GM12878 (cell line): ENCODE measurements around the gene CDH8. TPM values are rescaled to one million over a fixed set of nuclear protein-coding genes. Genes with fewer than 3 reads are reported as not detected.
"Not testable (repeated sequence)": the region's sequence is repeated elsewhere in the genome, so short reads cannot be mapped to it uniquely, and the experiment has no call there.

ENCODE experiments used
- ATAC-seq: fragments of 200-7000 bp; cut with Tn5 transposase; 3 replicates; pipeline ENCODE4 v1.9.1; 2020; ENCODE audit warnings: mild to moderate bottlenecking, moderate library complexity
- BruUV-seq: library from RNA; stranded (reverse); fragments of 400-500 nt; replicated peaks from 2 replicates; lab custom pipeline; 2021; lab: Mats Ljungman, UMichigan
- CTCF ChIA-PET: fragments of 300-600 bp; sonication (Branson Sonifier 250); formaldehyde crosslinking; extraction: SDS; loops from one replicate; lab custom pipeline; 2021; ENCODE audit warnings: inconsistent platforms; lab: Yijun Ruan, JAX
- POLR2A ChIA-PET: fragments of 350-600 bp; formaldehyde crosslinking; extraction: SDS; loops from one replicate; lab custom pipeline; 2021; ENCODE audit warnings: inconsistent platforms; lab: Charles Lee
- RAD21 ChIA-PET: fragments of 300-600 bp; sonication (Branson Sonifier 250); formaldehyde crosslinking; loops from one replicate; lab custom pipeline; 2023; ENCODE audit warnings: antibody characterized with exemption; ENCODE audit not compliant: unreplicated experiment; lab: Charles Lee
- SMC1A ChIA-PET: fragments of 300-600 bp; sonication (Branson Sonifier 250); formaldehyde crosslinking; loops from one replicate; lab custom pipeline; 2023; ENCODE audit not compliant: unreplicated experiment, uncharacterized antibody; lab: Charles Lee
- DNase-seq: peaks from one replicate; pipeline ENCODE4 v3.0.0-alpha.2; 2011; ENCODE audit warnings: low read depth, low spot score
- FAIRE-seq: peaks from 3 replicates; lab custom pipeline; 2011; peaks lifted over from hg19 to GRCh38; lab: Jason Lieb, UNC
- H2AFZ ChIP-seq: 2 replicates; pipeline ENCODE4 v1.6.0; 2011; ENCODE audit warnings: low read depth, low read length, control low read depth; ENCODE audit not compliant: control insufficient read depth
- H3K27ac ChIP-seq: 2 replicates; pipeline ENCODE4 v1.5.1; 2011; ENCODE audit warnings: control low read depth; ENCODE audit not compliant: control insufficient read depth, insufficient read depth
- H3K27me3 ChIP-seq, 2 experiments: replicated peaks in 1 of 2; 2 replicates each; pipeline versions ENCODE4 v1.6.0 to v1.6.1; 2011; ENCODE audit warnings: low read length in 1 of 2; ENCODE audit not compliant: control insufficient read depth in 2 of 2, insufficient read depth in 2 of 2
- H3K36me3 ChIP-seq, 2 experiments: 2 replicates each; pipeline ENCODE4 v1.5.1; 2011; ENCODE audit warnings: low read length in 1 of 2; ENCODE audit not compliant: control insufficient read depth in 2 of 2, insufficient read depth in 2 of 2
- H3K4me1 ChIP-seq: 2 replicates; pipeline ENCODE4 v1.6.1; 2011; ENCODE audit warnings: mild to moderate bottlenecking, low read length, moderate library complexity, mixed read lengths; ENCODE audit not compliant: control insufficient read depth, insufficient read depth
- H3K4me2 ChIP-seq: 2 replicates; pipeline ENCODE4 v1.6.0; 2011; ENCODE audit warnings: control low read depth; ENCODE audit not compliant: control insufficient read depth, insufficient read depth
- H3K4me3 ChIP-seq: fragments of 200-600 bp; sonication (generic); 2 replicates; pipeline ENCODE4 v1.5.1; 2016
- H3K79me2 ChIP-seq: 2 replicates; pipeline ENCODE4 v1.6.0; 2011; ENCODE audit warnings: low read length; ENCODE audit not compliant: control insufficient read depth, insufficient read depth
- H3K9ac ChIP-seq: 2 replicates; pipeline ENCODE4 v1.8.0; 2011; ENCODE audit warnings: low read length, control low read depth, mixed read lengths; ENCODE audit not compliant: control insufficient read depth, insufficient read depth
- H3K9me3 ChIP-seq: replicated peaks from 3 replicates; pipeline ENCODE4 v1.5.1; 2011; ENCODE audit warnings: mild to moderate bottlenecking, low read length; ENCODE audit not compliant: control insufficient read depth, insufficient read depth
- H4K20me1 ChIP-seq: 2 replicates; pipeline ENCODE4 v1.6.0; 2011; ENCODE audit not compliant: control insufficient read depth, insufficient read depth
- CBX3 ChIP-seq: fragments of 200-600 bp; sonication (generic); IDR thresholded peaks from 2 replicates; pipeline ENCODE4 v1.6.1; 2016; ENCODE audit warnings: low read depth, borderline replicate concordance
- CUX1 ChIP-seq: IDR thresholded peaks from 2 replicates; pipeline ENCODE4 v1.6.1; 2012; ENCODE audit warnings: improper control_type of control experiment, low read depth, low read length; ENCODE audit not compliant: insufficient replicate concordance
- DPF2 ChIP-seq: fragments of 450-650 bp; IDR thresholded peaks from 2 replicates; pipeline ENCODE4 v1.6.1; 2017; ENCODE audit warnings: mild to moderate bottlenecking
- EGR1 ChIP-seq, 2 experiments: IDR thresholded peaks; 1 replicate in 1 of 2; 2 replicates in 1 of 2; pipeline ENCODE4 v1.6.1; 2011 to 2012; ENCODE audit warnings: low read depth in 2 of 2, low read length in 2 of 2, borderline replicate concordance in 1 of 2, mild to moderate bottlenecking in 1 of 2, moderate library complexity in 1 of 2
- EP300 ChIP-seq, 2 experiments: fragments of 150-350 bp in 1 of 2; IDR thresholded peaks; 2 replicates each; pipeline ENCODE4 v1.6.1; 2011 to 2012; ENCODE audit warnings: low read depth in 2 of 2, low read length in 2 of 2, borderline replicate concordance in 1 of 2, improper control_type of control experiment in 1 of 2, inconsistent platforms in 1 of 2; ENCODE audit not compliant: control insufficient read depth in 1 of 2
- RCOR1 ChIP-seq: conservative IDR thresholded peaks from 2 replicates; pipeline ENCODE4 v1.6.1; 2012; ENCODE audit warnings: low read depth, low read length, improper control_type of control experiment
- YY1 ChIP-seq: IDR thresholded peaks from 2 replicates; pipeline ENCODE4 v1.6.1; 2011; ENCODE audit warnings: low read depth, mild to moderate bottlenecking, low read length
- WGBS: methylation state at CpG from one replicate; pipeline ENCODE4 v1.1.6; 2016; ENCODE audit warnings: low lambda C conversion rate; ENCODE audit not compliant: insufficient replicate concordance, insufficient coverage; ENCODE audit errors: missing lambda C conversion rate; 5-methylcytosine and 5-hydroxymethylcytosine counted together
- in situ Hi-C: fragments of 300-500 bp; cut with MboI; formaldehyde crosslinking; loops from 9 replicates; pipeline ENCODE4 v1.14.3; 2018; ENCODE audit warnings: mixed read lengths
- intact Hi-C: fragments of 100-400 bp; cut with micrococcal nuclease; formaldehyde crosslinking; loops from one replicate; pipeline ENCODE4 v1.14.2; 2022; ENCODE audit not compliant: unreplicated experiment
- polyA plus RNA-seq, 11 experiments: library from polyadenylated mRNA; depleted of rRNA in 4 of 11; unstranded in 6 of 11; stranded (reverse) in 5 of 11; fragments of >200 nt; fragmentation: Nextera tagmentation in 4 of 11; fragmentation: Illumina TruSeq in 1 of 11; extraction: Ambion mirVana in 4 of 11; extraction: Trizol in 1 of 11; gene quantifications; 1 replicate in 1 of 11; 2 replicates in 10 of 11; pipeline versions ENCODE4 v1.2.1 to v1.2.3, GENCODE V29; 2011 to 2016; ENCODE audit warnings: inconsistent platforms in 2 of 11, missing spikeins in 2 of 11, low read depth in 1 of 11
- total RNA-seq, 4 experiments: library from RNA; depleted of rRNA in 3 of 4; stranded (reverse); fragments of >200 nt in 3 of 4; fragmentation: Illumina TruSeq in 1 of 4; extraction: Trizol in 1 of 4; gene quantifications; 2 replicates each; pipeline versions ENCODE4 v1.2.1 to v1.2.3, GENCODE V29; 2013 to 2021
- TF ChIP-seq, protein P1 (sequence below): fragments of 150-350 bp; IDR thresholded peaks from 2 replicates; pipeline ENCODE4 v1.6.1; 2016; ENCODE audit warnings: low read depth, low read length

The CDH8 gene
- total and polyA plus RNA-seq, 10 of the 15 experiments (the other 5 are each of a cell fraction or from before 2014, with no cell fraction given) = 0.13 to 0.68 (median 0.25) TPM; not detected in 3

DNA sequence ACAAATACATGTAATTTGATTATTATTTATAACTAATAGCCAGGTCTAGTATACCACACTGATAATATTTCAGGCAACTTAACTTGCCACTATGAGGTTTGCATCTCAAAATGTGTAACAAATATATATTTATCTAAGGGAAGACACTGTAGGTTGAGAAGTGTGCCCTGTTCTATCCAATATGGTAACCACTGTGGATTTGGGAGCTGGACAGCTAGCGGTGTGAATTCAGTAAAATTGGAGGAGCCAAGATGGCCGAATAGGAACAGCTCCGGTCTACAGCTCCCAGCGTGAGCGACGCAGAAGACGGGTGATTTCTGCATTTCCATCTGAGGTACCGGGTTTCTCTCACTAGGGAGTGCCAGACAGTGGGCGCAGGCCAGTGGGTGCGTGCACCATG, 235.0 kb downstream of the CDH8 start:
- H3K9ac ChIP-seq, H3K4me2 ChIP-seq, H3K9me3 ChIP-seq, H3K79me2 ChIP-seq, H3K27ac ChIP-seq, intact Hi-C loops, ATAC-seq, H3K4me3 ChIP-seq, POLR2A ChIA-PET, H3K4me1 ChIP-seq, RAD21 ChIA-PET, CTCF ChIA-PET, FAIRE-seq, BruUV-seq, H2AFZ ChIP-seq, SMC1A ChIA-PET, H3K36me3 ChIP-seq, DNase-seq, H3K27me3 ChIP-seq, H4K20me1 ChIP-seq, in situ Hi-C loops: not testable (repeated sequence)
- WGBS = 70% methylated on average over 7 of the region's 10 CpGs

DNA sequence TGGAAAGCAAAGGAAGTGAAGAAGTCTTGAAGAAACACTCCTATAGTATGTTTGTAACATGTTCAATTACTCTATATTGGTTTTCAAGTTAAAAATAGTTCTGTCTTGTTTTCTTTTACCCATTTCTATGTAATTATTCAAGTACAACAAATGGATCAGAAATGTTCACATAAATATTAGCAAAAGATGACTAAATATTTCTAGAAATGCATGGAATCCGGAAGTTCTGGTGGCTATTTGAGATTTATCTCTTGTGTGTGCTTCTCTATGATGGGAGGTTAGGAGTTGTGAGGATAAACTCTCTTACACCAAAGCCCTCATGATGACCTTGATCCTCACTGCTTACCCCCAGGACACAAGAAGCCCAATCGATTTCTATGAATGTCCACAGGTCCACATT, 237.5 kb downstream of the CDH8 start:
- POLR2A ChIA-PET = no interaction called here
- intact Hi-C loops (no loop called here), in situ Hi-C loops (no loop called here)
- CTCF ChIA-PET = interaction anchor here (0.6 kb wide), 1 partner anchor 59 kb away, joined by 3 read pairs; no protein-coding TSS in a partner anchor
- H3K79me2 ChIP-seq = no peaks in the 10 kb centered on the region
- H3K4me3 ChIP-seq = no peak overlapping the region
- H3K4me1 ChIP-seq = no peaks in the 10 kb centered on the region
- 0% methylated on average over 2 of the region's 2 CpGs for WGBS
- H3K27ac ChIP-seq = no peak overlapping the region
- no peaks in the 10 kb centered on the region for H3K9me3 ChIP-seq
- SMC1A ChIA-PET = no interaction called here
- no peaks in the 10 kb centered on the region for H3K27me3 ChIP-seq
- no peak for ATAC-seq
- no peak for DNase-seq
- H3K9ac ChIP-seq = no peak overlapping the region
- RAD21 ChIA-PET = no interaction called here
- H3K4me2 ChIP-seq = no peak overlapping the region
- H2AFZ ChIP-seq = no peak overlapping the region
- no peaks in the 10 kb centered on the region for H3K36me3 ChIP-seq
- H4K20me1 ChIP-seq = no peaks in the 10 kb centered on the region
- FAIRE-seq = no peak
- no TSS peak for BruUV-seq
- TF ChIP-seq CUX1 (no peak), DPF2 (no peak), RCOR1 (no peak), YY1 (no peak), EGR1 (IDR thresholded peaks at IDR 0.05; ENCODE audit: borderline replicate concordance in 1 of 2, low read depth in 2 of 2, low read length in 2 of 2) (no peak), CBX3 (no peak), EP300 (IDR thresholded peaks at IDR 0.05; ENCODE audit: borderline replicate concordance in 1 of 2, control insufficient read depth in 1 of 2, low read depth in 2 of 2, low read length in 2 of 2) (no peak)
- TF ChIP-seq, protein P1, sequence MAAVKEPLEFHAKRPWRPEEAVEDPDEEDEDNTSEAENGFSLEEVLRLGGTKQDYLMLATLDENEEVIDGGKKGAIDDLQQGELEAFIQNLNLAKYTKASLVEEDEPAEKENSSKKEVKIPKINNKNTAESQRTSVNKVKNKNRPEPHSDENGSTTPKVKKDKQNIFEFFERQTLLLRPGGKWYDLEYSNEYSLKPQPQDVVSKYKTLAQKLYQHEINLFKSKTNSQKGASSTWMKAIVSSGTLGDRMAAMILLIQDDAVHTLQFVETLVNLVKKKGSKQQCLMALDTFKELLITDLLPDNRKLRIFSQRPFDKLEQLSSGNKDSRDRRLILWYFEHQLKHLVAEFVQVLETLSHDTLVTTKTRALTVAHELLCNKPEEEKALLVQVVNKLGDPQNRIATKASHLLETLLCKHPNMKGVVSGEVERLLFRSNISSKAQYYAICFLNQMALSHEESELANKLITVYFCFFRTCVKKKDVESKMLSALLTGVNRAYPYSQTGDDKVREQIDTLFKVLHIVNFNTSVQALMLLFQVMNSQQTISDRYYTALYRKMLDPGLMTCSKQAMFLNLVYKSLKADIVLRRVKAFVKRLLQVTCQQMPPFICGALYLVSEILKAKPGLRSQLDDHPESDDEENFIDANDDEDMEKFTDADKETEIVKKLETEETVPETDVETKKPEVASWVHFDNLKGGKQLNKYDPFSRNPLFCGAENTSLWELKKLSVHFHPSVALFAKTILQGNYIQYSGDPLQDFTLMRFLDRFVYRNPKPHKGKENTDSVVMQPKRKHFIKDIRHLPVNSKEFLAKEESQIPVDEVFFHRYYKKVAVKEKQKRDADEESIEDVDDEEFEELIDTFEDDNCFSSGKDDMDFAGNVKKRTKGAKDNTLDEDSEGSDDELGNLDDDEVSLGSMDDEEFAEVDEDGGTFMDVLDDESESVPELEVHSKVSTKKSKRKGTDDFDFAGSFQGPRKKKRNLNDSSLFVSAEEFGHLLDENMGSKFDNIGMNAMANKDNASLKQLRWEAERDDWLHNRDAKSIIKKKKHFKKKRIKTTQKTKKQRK = no peak
